Fibroblast of villous mesenchyme (primary cell): Measurements from ENCODE around the gene FAM228A. TPM values are rescaled to one million over a fixed set of nuclear protein-coding genes. Genes with fewer than 3 reads are reported as not detected.

Experiments
- DNase-seq: peaks from one replicate; pipeline ENCODE4 v3.0.0-alpha.2; 2010; ENCODE audit warnings: low read depth
- H3K4me3 ChIP-seq: 2 replicates; pipeline ENCODE4 v1.5.1; 2011; ENCODE audit warnings: low read depth, mild to moderate bottlenecking, low read length
- total RNA-seq: library from RNA; depleted of rRNA; stranded (reverse); fragments of >200 nt; gene quantifications from 2 replicates; pipeline ENCODE4 v1.2.3, GENCODE V29; 2012
- TF ChIP-seq, protein P1 (sequence below): IDR thresholded peaks from 2 replicates; pipeline ENCODE4 v1.5.1; 2012; ENCODE audit warnings: low read depth, mild to moderate bottlenecking, low read length; ENCODE audit not compliant: insufficient read depth

Gene FAM228A
- total RNA-seq, 1 donor = 0.43 TPM

GRCh38 chr2:24233321-24233720 is 58.5 kb downstream of the FAM228A start:
- DNase-seq = no peak
- TF ChIP-seq, protein P1, sequence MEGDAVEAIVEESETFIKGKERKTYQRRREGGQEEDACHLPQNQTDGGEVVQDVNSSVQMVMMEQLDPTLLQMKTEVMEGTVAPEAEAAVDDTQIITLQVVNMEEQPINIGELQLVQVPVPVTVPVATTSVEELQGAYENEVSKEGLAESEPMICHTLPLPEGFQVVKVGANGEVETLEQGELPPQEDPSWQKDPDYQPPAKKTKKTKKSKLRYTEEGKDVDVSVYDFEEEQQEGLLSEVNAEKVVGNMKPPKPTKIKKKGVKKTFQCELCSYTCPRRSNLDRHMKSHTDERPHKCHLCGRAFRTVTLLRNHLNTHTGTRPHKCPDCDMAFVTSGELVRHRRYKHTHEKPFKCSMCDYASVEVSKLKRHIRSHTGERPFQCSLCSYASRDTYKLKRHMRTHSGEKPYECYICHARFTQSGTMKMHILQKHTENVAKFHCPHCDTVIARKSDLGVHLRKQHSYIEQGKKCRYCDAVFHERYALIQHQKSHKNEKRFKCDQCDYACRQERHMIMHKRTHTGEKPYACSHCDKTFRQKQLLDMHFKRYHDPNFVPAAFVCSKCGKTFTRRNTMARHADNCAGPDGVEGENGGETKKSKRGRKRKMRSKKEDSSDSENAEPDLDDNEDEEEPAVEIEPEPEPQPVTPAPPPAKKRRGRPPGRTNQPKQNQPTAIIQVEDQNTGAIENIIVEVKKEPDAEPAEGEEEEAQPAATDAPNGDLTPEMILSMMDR = no peak
- H3K4me3 ChIP-seq = no peak overlapping the region

DNA sequence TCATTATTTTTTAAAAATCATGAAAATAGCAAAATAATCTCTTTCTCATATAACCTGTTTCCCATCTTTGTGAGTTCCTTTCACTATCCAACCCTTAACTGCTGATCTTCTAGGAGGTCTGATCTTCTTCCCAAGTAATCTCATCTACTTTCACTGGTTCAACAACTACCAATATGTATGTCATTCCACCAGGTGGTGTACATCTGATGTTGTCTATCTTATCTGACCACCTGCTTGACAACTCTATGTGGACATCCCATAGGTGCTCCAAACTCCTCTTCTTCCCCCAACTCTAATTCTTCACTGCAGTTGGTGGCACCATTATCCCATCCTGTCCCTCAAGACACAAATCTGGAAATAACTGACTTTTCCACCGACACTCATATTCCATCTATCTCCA is 62.5 kb downstream of the FAM228A start:
- no peak for DNase-seq
- no peak overlapping the region for H3K4me3 ChIP-seq
- TF ChIP-seq, protein P1 = no peak

DNA sequence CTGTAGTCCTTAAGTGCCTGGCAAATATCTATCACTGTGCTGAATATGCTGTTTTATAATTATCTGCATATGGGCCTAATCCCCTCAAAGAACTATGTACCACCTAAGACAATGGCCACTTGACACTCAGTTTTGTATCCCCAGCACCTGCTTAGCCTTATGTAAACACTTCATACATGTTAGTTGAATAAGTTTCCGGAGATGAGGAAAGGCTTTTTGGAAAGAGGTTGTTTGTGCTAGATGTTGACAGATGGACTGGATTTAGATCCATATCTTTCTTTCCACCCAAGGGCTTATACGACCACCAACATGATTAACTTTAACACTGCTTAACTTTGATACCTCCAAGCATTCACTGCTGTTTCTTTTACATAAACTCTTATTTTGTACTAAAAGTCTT is 63.3 kb downstream of the FAM228A start:
- TF ChIP-seq, protein P1 = no peak
- DNase-seq = no peak
- no peak overlapping the region for H3K4me3 ChIP-seq

DNA sequence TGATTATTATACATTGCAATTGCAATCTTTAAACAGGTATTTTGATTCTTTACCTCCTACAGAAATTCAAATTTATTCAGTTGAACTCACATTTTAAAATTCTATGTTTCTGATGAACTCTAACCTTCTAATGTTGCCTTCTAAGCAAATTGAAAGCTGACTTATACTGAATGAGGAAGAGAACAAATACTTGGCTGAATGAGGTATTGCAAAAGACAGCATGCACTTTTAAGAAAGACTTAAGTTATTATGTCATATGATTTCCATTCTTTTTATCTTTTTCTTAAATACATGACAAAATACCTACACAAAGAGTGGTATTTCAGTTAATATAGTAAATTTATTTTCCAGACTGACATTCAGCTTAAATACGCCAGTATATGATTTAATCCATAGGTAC is 64.7 kb downstream of the FAM228A start:
- TF ChIP-seq, protein P1 = no peak
- peak; percentile 4 for DNase-seq
- no peak overlapping the region for H3K4me3 ChIP-seq

Other genes with a start within 250 kb of the FAM228A start
- 12.9 and 16.0 TPM in 2 replicates for gene ATAD2B, start 247.9 kb upstream of the FAM228A start, total RNA-seq
- gene UBXN2A, start 234.6 kb upstream of the FAM228A start, total RNA-seq = 9.3 and 18.1 TPM in 2 replicates
- under 0.01 and 0.32 TPM in 2 replicates for gene MFSD2B, start 165.0 kb upstream of the FAM228A start, total RNA-seq
- gene WDCP, start 127.7 kb upstream of the FAM228A start, total RNA-seq = 7.7 and 14.7 TPM in 2 replicates
- 6.0 and 9.3 TPM in 2 replicates for gene FKBP1B, start 125.3 kb upstream of the FAM228A start, total RNA-seq
- gene SF3B6, start 98.7 kb upstream of the FAM228A start, total RNA-seq = 112 and 146 TPM in 2 replicates
- 66.9 and 79.9 TPM in 2 replicates for gene TP53I3, start 90.2 kb upstream of the FAM228A start, total RNA-seq
- 0.43 and 0.64 TPM in 2 replicates for gene PFN4, start 51.7 kb upstream of the FAM228A start, total RNA-seq
- 8.1 and 14.2 TPM in 2 replicates for gene FAM228B, start 51.6 kb upstream of the FAM228A start, total RNA-seq
- gene ITSN2, start 185.5 kb downstream of the FAM228A start, total RNA-seq = 23.2 and 35.8 TPM in 2 replicates